Spleen (tissue), 11 donors: ENCODE measurements around the gene IRX6. TPM values are rescaled to one million over a fixed set of nuclear protein-coding genes. Genes with fewer than 3 reads are reported as not detected.

Source experiments
- DNase-seq: peaks from one replicate; pipeline ENCODE4 v3.0.0-alpha.2; 2020
- H3K27ac ChIP-seq, 8 donors: fragments of 200-600 bp; sonication (generic) in 7 of 8; 1 replicate in 4 of 8; 2 replicates in 4 of 8; pipeline versions ENCODE4 v1.5.0 to v1.8.0; 2016 to 2021; ENCODE audit warnings: inconsistent platforms in 4 of 8, mild to moderate bottlenecking in 4 of 8, moderate library complexity in 1 of 8
- H3K27me3 ChIP-seq, 7 donors: fragments of 200-600 bp; sonication (generic) in 6 of 7; replicated peaks in 1 of 7; 1 replicate in 4 of 7; 2 replicates in 3 of 7; pipeline versions ENCODE4 v1.5.0 to v1.8.0; 2016 to 2021; ENCODE audit warnings: inconsistent platforms in 3 of 7, mild to moderate bottlenecking in 1 of 7
- H3K36me3 ChIP-seq, 6 donors: fragments of 200-600 bp; sonication (generic) in 5 of 6; 1 replicate in 4 of 6; 2 replicates in 2 of 6; pipeline versions ENCODE4 v1.5.0 to v1.8.0; 2016 to 2021; ENCODE audit warnings: inconsistent platforms in 2 of 6
- H3K4me1 ChIP-seq, 6 donors: fragments of 200-600 bp; sonication (generic) in 5 of 6; 1 replicate in 3 of 6; 2 replicates in 3 of 6; pipeline versions ENCODE4 v1.5.0 to v1.8.0; 2016 to 2021; ENCODE audit warnings: inconsistent platforms in 3 of 6
- H3K4me3 ChIP-seq, 8 donors: fragments of 200-600 bp; sonication (generic) in 7 of 8; 1 replicate in 4 of 8; 2 replicates in 4 of 8; pipeline versions ENCODE4 v1.5.0 to v1.8.0; 2016 to 2021; ENCODE audit warnings: inconsistent platforms in 4 of 8, mild to moderate bottlenecking in 4 of 8, moderate library complexity in 2 of 8
- H3K9me3 ChIP-seq, 8 donors: fragments of 200-600 bp; sonication (generic) in 7 of 8; 1 replicate in 4 of 8; 2 replicates in 4 of 8; pipeline versions ENCODE4 v1.5.0 to v1.8.0; 2016 to 2021; ENCODE audit warnings: inconsistent platforms in 4 of 8
- CTCF ChIP-seq, 11 experiments: fragments of 200-600 bp in 7 of 11; fragments of 450-650 bp in 4 of 11; sonication (generic) in 4 of 11; IDR thresholded peaks in 8 of 11; conservative IDR thresholded peaks in 3 of 11; 1 replicate in 7 of 11; 2 replicates in 4 of 11; pipeline versions ENCODE4 v1.4.0 to v1.8.0; 2016 to 2021; ENCODE audit warnings: antibody characterized with exemption in 11 of 11, inconsistent platforms in 4 of 11, mild to moderate bottlenecking in 1 of 11
- POLR2A ChIP-seq, 3 donors: fragments of 450-650 bp; IDR thresholded peaks; one replicate each; pipeline ENCODE4 v1.5.1; 2017; ENCODE audit warnings: antibody characterized with exemption in 3 of 3, mild to moderate bottlenecking in 1 of 3
- POLR2AphosphoS5 ChIP-seq, 3 donors: sonication (generic); formaldehyde crosslinking; IDR thresholded peaks; one replicate each; pipeline ENCODE4 v1.5.1; 2017; ENCODE audit warnings: antibody characterized with exemption in 3 of 3
- WGBS, 5 donors: extraction: QIAGEN DNeasy Blood & Tissue Kit in 3 of 5; methylation state at CpG; one replicate each; pipeline versions ENCODE4 v1.1.5 to v1.1.7; 2013 to 2018; 5-methylcytosine and 5-hydroxymethylcytosine counted together
- intact Hi-C: fragments of 100-400 bp; cut with DNase I; formaldehyde crosslinking; loops from one replicate; pipeline ENCODE4 v1.15.0; 2023; ENCODE audit warnings: low total_unique reads
- polyA plus RNA-seq, 3 donors: library from polyadenylated mRNA; stranded (reverse); fragments of 200-250 nt; gene quantifications; one replicate each; pipeline ENCODE4 v1.2.1, GENCODE V29; 2013
- small RNA-seq, 4 donors: library from RNA; depleted of rRNA; stranded (forward); fragments of <200 nt; gene quantifications; one replicate each; pipeline ENCODE3, GENCODE V24; 2016
- total RNA-seq, 7 donors: library from RNA; depleted of rRNA in 3 of 7; stranded (reverse); fragments of >200 nt in 3 of 7; fragmentation: NEBNext Ultra II Directional in 4 of 7; extraction: Animal tissue kit (Norgen Biotek cat#: 25700) in 4 of 7; gene quantifications; one replicate each; pipeline versions ENCODE4 v1.1.0 to v1.2.1, GENCODE V29; 2016 to 2021
- donor health status: healthy with polysubstance abuse.
- donor health status: DM: no; HTN: no; CAD: no; lungs with moderate emphysema.
- donor health status: DM: no; HTN: no; CAD: no.
- donor health status: Bipolar disorder and iron deficiency.
- donor health status: healthy.
- donor health status: DM: no; HTN: no; CAD: no.
- donor health status: DM: yes; HTN: yes; CAD: no.

Gene IRX6
- total and polyA plus RNA-seq, 10 donors = 0.08 to 1.9 (median 0.40) TPM; not detected in 1

- WGBS, 5 donors = 73 to 90% (median 82%) methylated on average over 7 of the region's 7 CpGs
- Histone ChIP-seq H3K9me3 (no peaks in the 10 kb centered on the region), H3K4me1 (no peaks in the 10 kb centered on the region), H3K36me3 (no peaks in the 10 kb centered on the region), H3K27me3 (peaks cover 0 to 11% (median 0%) of the 10 kb centered on the region in 7 donors), H3K4me3 (no peak overlapping the region), H3K27ac (no peak overlapping the region)
- no peak for DNase-seq
- intact Hi-C loops = no loop called here
- TF ChIP-seq CTCF (IDR thresholded peaks at IDR 0.05 in 8 of 11, conservative IDR thresholded peaks at IDR 0.05 in 3 of 11) (no peak), POLR2AphosphoS5 (IDR thresholded peaks at IDR 0.05) (no peak), POLR2A (IDR thresholded peaks at IDR 0.05) (no peak)
Observed at GRCh38 chr16:55379876-55380390, 55.9 kb downstream of the IRX6 start.

Small RNAs within 50 kb of the gene (small RNA-seq; reads per million reads assigned to genes)
- 0 reads per million in 4 donors for gene RN7SL841P

Other genes with a start within 250 kb of the IRX6 start
- 100 to 1,000 TPM in 4 of 7 donors, 10 to 100 TPM in 3; 38.3 to 162 (median 102) TPM for gene MMP2, start 155.0 kb downstream of the IRX6 start, total RNA-seq
- gene MMP2, start 155.0 kb downstream of the IRX6 start, polyA plus RNA-seq = 10 to 100 TPM in 2 of 3 donors, 1 to 10 TPM in 1; 5.0 to 19.1 (median 10.5) TPM
- gene LPCAT2, start 184.9 kb downstream of the IRX6 start, total RNA-seq = 10 to 100 TPM; 28.7 to 44.3 (median 41.7) TPM
- 1 to 10 TPM; 3.4 to 5.3 (median 4.8) TPM for gene LPCAT2, start 184.9 kb downstream of the IRX6 start, polyA plus RNA-seq
- gene CAPNS2, start 242.5 kb downstream of the IRX6 start, total RNA-seq = 1 to 10 TPM in 5 of 7 donors, not detected in 2; 1.3 to 3.9 (median 3.0) TPM
- under 1 TPM in 1 of 3 donors, not detected in 2; 0.09 TPM for gene CAPNS2, start 242.5 kb downstream of the IRX6 start, polyA plus RNA-seq